Measurements from ENCODE around the gene CD6. TPM values are rescaled to one million over a fixed set of nuclear protein-coding genes. Genes with fewer than 3 reads are reported as not detected.

The CD6 gene
- total and polyA plus RNA-seq, 4 donors = 1.2 to 3.1 (median 1.7) TPM

DNA sequence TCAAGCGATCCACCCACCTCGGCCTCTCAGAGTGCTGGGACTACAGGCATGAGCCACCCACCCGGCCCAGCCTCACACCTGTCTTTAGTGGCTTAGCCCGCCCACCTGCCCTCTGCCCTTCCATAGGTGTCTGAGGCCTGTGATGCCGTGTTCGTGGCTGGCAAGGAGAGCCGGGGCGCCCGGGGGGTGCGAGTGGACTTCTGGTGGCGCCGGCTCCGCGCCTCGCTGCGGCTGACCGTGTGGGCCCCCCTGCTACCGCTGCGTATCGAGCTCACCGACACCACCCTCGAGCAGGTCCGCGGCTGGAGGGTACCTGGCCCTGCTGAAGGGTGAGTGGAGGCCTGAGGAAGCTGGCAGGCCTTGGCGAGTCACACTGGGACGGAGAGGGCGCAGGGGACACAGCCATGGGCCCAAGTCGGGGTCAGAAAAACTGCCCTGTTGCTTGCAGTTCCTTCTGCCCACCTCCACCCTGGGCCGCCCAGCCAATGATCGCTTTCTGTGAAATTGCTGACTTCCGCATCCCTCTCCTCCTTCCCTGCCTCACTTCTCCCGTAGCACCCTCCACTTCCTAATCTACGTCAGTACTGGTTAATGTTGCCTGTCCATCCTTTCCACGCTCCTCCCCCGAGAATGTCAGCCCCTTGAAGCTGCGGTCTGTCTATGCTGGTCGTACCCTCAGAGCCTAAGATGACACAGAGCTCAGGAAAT is 37.9 kb upstream of the CD6 start:
- H3K9me3 ChIP-seq (ENCODE audit: control insufficient read depth in 4 of 4, insufficient read depth in 3 of 4, low read length in 3 of 4) = no peaks in the 10 kb centered on the region
- H3K4me3 ChIP-seq = no peak overlapping the region
- H3K9ac ChIP-seq (ENCODE audit: insufficient read depth in 1 of 2, low read length in 2 of 2) = no peak overlapping the region
- TF ChIP-seq, protein P1, sequence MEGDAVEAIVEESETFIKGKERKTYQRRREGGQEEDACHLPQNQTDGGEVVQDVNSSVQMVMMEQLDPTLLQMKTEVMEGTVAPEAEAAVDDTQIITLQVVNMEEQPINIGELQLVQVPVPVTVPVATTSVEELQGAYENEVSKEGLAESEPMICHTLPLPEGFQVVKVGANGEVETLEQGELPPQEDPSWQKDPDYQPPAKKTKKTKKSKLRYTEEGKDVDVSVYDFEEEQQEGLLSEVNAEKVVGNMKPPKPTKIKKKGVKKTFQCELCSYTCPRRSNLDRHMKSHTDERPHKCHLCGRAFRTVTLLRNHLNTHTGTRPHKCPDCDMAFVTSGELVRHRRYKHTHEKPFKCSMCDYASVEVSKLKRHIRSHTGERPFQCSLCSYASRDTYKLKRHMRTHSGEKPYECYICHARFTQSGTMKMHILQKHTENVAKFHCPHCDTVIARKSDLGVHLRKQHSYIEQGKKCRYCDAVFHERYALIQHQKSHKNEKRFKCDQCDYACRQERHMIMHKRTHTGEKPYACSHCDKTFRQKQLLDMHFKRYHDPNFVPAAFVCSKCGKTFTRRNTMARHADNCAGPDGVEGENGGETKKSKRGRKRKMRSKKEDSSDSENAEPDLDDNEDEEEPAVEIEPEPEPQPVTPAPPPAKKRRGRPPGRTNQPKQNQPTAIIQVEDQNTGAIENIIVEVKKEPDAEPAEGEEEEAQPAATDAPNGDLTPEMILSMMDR (IDR thresholded peaks at IDR 0.05; ENCODE audit: control extremely low read depth, extremely low read depth) = no peak
- ATAC-seq (ENCODE audit: insufficient read depth, low FRiP score) (no peak), DNase-seq (no peak)
- H3K27ac ChIP-seq (ENCODE audit: low read depth in 1 of 2, low read length in 1 of 2) = no peak overlapping the region
- peaks cover 0 to 11% (median 9%) of the 10 kb centered on the region in 4 donors for H3K36me3 ChIP-seq (ENCODE audit: control insufficient read depth in 4 of 4, insufficient read depth in 4 of 4, low read length in 4 of 4)
- WGBS, 2 donors = 94 to 97% methylated on average over 37 of the region's 37 CpGs
- H3K4me1 ChIP-seq (ENCODE audit: control insufficient read depth in 5 of 5, insufficient read depth in 5 of 5, low read length in 5 of 5) = peaks cover 0 to 12% (median 0%) of the 10 kb centered on the region in 5 donors
- no peaks in the 10 kb centered on the region for H3K27me3 ChIP-seq (ENCODE audit: control insufficient read depth in 3 of 3, insufficient read depth in 3 of 3, low read length in 2 of 3)

DNA sequence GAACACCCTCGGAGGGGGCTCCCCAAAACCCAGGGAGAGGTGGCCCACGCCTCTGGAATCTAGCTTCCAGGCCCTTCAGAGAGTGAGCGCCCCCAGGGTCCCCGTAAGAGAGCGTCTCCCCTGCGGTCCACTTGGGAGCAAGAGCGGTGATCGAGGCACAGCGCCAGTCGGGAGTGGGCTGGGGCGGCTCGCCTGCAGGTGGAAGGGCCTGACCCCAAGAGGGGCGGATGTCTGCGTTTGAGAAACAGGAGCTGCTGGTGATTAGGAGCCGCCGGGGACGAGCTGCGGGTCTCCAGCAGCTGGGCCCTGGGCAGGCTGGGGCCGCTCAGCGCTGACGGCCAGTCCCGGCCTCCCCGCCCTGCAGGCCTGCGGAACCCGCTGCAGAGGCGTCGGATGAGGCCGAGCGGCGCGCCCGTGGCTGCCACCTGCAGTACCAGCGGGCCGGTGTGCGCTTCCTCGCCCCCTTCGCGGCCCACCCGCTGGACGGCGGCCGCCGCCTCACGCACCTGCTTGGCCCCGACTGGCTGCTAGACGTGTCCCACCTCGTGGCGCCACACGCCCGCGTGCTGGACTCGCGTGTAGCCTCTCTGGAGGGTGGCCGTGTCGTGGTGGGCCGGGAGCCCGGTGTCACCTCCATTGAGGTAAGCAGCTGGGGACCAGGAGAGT is 37.2 kb upstream of the CD6 start:
- Histone ChIP-seq H3K4me1 (ENCODE audit: control insufficient read depth in 5 of 5, insufficient read depth in 5 of 5, low read length in 5 of 5) (peaks cover 0 to 14% (median 0%) of the 10 kb centered on the region in 5 donors), H3K4me3 (no peak overlapping the region)

DNA sequence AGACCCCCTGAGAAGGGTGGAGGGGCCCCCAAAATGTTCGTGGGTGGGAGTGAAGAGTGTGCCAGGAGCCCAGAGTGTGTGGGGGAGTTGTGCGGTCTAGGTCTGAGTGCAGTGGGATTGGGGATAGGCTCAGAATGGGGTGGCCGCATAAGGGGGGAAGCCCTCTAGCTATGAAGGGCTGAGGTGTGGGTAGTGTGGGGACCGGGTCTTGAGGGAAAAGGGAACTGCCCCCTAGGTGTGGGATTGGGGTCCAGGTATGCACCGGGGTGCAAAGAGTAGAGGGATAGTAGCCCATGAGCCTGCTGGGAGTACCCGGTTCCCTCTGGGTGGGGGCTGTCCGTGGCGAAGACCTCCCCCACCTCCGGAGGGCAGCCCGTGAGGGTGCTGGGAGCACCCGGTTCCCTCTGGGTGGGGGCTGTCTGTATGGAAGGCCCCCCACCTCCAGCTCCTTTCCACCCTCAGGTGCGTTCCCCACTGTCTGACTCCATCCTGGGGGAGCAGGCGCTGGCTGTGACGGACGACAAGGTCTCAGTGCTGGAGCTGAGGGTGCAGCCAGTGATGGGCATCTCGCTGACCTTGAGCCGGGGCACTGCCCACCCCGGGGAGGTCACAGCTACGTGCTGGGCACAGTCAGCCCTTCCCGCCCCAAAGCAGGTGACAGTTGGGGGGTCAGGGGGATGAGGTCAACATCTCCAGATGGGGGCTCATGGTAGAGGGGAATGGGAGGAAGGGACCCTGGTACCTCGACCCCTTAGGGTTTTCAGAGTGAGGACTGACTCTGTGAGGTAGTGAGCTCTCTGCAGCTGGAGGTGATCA is 36.5 kb upstream of the CD6 start:
- WGBS, 2 donors = 89 to 93% methylated on average over 21 of the region's 21 CpGs
- H3K36me3 ChIP-seq (ENCODE audit: control insufficient read depth in 4 of 4, insufficient read depth in 4 of 4, low read length in 4 of 4) = peaks cover 0 to 13% (median 7%) of the 10 kb centered on the region in 4 donors
- no peak overlapping the region for H3K4me3 ChIP-seq
- no peak overlapping the region for H3K9ac ChIP-seq (ENCODE audit: insufficient read depth in 1 of 2, low read length in 2 of 2)
- H3K27ac ChIP-seq (ENCODE audit: low read depth in 1 of 2, low read length in 1 of 2) = no peak overlapping the region
- no peak for ATAC-seq (ENCODE audit: insufficient read depth, low FRiP score)
- no peaks in the 10 kb centered on the region for H3K27me3 ChIP-seq (ENCODE audit: control insufficient read depth in 3 of 3, insufficient read depth in 3 of 3, low read length in 2 of 3)
- DNase-seq = no peak
- no peaks in the 10 kb centered on the region for H3K9me3 ChIP-seq (ENCODE audit: control insufficient read depth in 4 of 4, insufficient read depth in 3 of 4, low read length in 3 of 4)
- TF ChIP-seq, protein P1 (IDR thresholded peaks at IDR 0.05; ENCODE audit: control extremely low read depth, extremely low read depth) = no peak
- peaks cover 0 to 14% (median 0%) of the 10 kb centered on the region in 5 donors for H3K4me1 ChIP-seq (ENCODE audit: control insufficient read depth in 5 of 5, insufficient read depth in 5 of 5, low read length in 5 of 5)

More for the DNA sequence above, 37.2 kb upstream of the CD6 start:
- ATAC-seq (ENCODE audit: insufficient read depth, low FRiP score) (no peak), DNase-seq (no peak)
- H3K27me3 ChIP-seq (ENCODE audit: control insufficient read depth in 3 of 3, insufficient read depth in 3 of 3, low read length in 2 of 3) = no peaks in the 10 kb centered on the region
- no peaks in the 10 kb centered on the region for H3K9me3 ChIP-seq (ENCODE audit: control insufficient read depth in 4 of 4, insufficient read depth in 3 of 4, low read length in 3 of 4)
- WGBS, 2 donors = 95 to 96% methylated on average over 49 to 57 of the region's 57 CpGs
- TF ChIP-seq, protein P1 (IDR thresholded peaks at IDR 0.05; ENCODE audit: control extremely low read depth, extremely low read depth) = no peak
- no peak overlapping the region for H3K27ac ChIP-seq (ENCODE audit: low read depth in 1 of 2, low read length in 1 of 2)
- H3K9ac ChIP-seq (ENCODE audit: insufficient read depth in 1 of 2, low read length in 2 of 2) = no peak overlapping the region
- H3K36me3 ChIP-seq (ENCODE audit: control insufficient read depth in 4 of 4, insufficient read depth in 4 of 4, low read length in 4 of 4) = peaks cover 0 to 13% (median 9%) of the 10 kb centered on the region in 4 donors

Data from lung (tissue), 12 donors.